ENCODE data around the gene SRGAP3. TPM values are rescaled to one million over a fixed set of nuclear protein-coding genes. Genes with fewer than 3 reads are reported as not detected.

The SRGAP3 gene
- total RNA-seq, 4 donors from 2014 or later: 14.7 to 58.9 (median 18.7) TPM

- Histone ChIP-seq H3K4me3 (replicated peaks in 1 of 3) (no peak overlapping the region), H3K27me3 (no peaks in the 10 kb centered on the region), H3K36me3 (no peaks in the 10 kb centered on the region), H3K9me3 (no peaks in the 10 kb centered on the region), H3K4me1 (peaks cover 0 to 9% of the 10 kb centered on the region in 2 donors), H3K27ac (no peak overlapping the region)
- WGBS, 2 donors: 78 to 84% methylated on average over 8 of the region's 8 CpGs
- intact Hi-C loops (cut with DNase I): no loop called here
- no peak for TF ChIP-seq CTCF (IDR thresholded peaks at IDR 0.05)
- no peak for DNase-seq
These were observed 31.5 kb downstream of the SRGAP3 start for GRCh38 chr3:9217784-9218513.

DNA sequence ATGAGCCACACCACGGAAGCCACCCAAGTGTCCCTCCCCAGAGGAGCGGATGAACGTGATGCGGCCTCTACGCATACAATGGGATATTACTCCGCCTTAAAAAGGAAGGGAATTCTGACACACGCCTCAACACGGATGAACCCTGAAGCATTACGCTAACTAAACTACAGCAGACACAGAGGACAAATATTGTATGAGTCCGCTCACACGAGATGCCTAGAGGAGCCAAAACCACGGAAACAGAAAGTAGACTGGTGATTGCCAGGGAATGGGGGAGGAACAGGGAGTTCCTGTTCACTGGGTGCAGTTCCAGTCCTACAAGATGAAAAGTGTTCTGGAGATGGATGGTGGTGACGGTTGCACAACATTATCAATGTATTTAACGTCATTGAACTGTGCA lies 32.7 kb downstream of the SRGAP3 start:
- WGBS, 2 donors: 92% methylated on average over 14 of the region's 14 CpGs

DNA sequence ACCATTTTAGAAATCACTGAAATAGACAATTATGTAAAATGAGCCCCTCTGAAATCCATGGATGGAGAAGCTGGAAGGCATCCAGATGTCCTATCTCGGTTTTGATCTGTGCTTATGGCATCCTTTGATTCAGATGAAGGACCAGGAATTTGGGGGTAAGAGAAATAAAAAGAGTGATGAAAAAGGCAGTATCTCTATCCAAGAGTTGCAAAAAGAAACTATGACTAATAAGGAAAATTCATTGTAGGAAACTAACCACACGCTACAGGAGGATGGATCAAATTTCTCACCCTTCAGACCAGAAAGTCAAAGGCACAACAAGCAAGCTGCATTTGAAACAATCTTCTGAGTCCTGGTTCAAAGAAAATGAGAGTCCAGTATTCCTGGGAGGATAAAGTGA lies 34.8 kb downstream of the SRGAP3 start:
- intact Hi-C loops (cut with DNase I): no loop called here
- DNase-seq: no peak
- Histone ChIP-seq H3K4me3 (replicated peaks in 1 of 3) (no peak overlapping the region), H3K36me3 (no peaks in the 10 kb centered on the region), H3K27me3 (no peaks in the 10 kb centered on the region), H3K9me3 (no peaks in the 10 kb centered on the region), H3K27ac (no peak overlapping the region), H3K4me1 (peaks cover 0 to 9% of the 10 kb centered on the region in 2 donors)
- WGBS, 2 donors: 33 to 36% methylated on average over 2 of the region's 2 CpGs
- no peak for TF ChIP-seq CTCF (IDR thresholded peaks at IDR 0.05)

More for the DNA sequence above, 32.7 kb downstream of the SRGAP3 start:
- no peak overlapping the region for H3K27ac ChIP-seq
- H3K9me3 ChIP-seq: no peaks in the 10 kb centered on the region
- no peaks in the 10 kb centered on the region for H3K27me3 ChIP-seq
- H3K4me3 ChIP-seq (replicated peaks in 1 of 3): no peak overlapping the region
- TF ChIP-seq CTCF (IDR thresholded peaks at IDR 0.05) (no peak), POLR2A (IDR thresholded peaks at IDR 0.05) (no peak)
- intact Hi-C loops (cut with DNase I): no loop called here
- H3K4me1 ChIP-seq: peaks cover 0 to 9% of the 10 kb centered on the region in 2 donors
- no peak for DNase-seq
- H3K36me3 ChIP-seq: no peaks in the 10 kb centered on the region

GRCh38 chr3:9214185-9214584 lies 35.3 kb downstream of the SRGAP3 start:
- TF ChIP-seq CTCF (IDR thresholded peaks at IDR 0.05) (no peak), POLR2A (IDR thresholded peaks at IDR 0.05) (no peak)
- Histone ChIP-seq H3K27me3 (no peaks in the 10 kb centered on the region), H3K4me3 (replicated peaks in 1 of 3) (no peak overlapping the region), H3K9me3 (no peaks in the 10 kb centered on the region), H3K36me3 (no peaks in the 10 kb centered on the region), H3K4me1 (peaks cover 0 to 9% of the 10 kb centered on the region in 2 donors), H3K27ac (no peak overlapping the region)
- WGBS, 2 donors: 75 to 92% methylated on average over 3 of the region's 3 CpGs
- no peak for DNase-seq
- intact Hi-C loops (cut with DNase I): no loop called here

DNA sequence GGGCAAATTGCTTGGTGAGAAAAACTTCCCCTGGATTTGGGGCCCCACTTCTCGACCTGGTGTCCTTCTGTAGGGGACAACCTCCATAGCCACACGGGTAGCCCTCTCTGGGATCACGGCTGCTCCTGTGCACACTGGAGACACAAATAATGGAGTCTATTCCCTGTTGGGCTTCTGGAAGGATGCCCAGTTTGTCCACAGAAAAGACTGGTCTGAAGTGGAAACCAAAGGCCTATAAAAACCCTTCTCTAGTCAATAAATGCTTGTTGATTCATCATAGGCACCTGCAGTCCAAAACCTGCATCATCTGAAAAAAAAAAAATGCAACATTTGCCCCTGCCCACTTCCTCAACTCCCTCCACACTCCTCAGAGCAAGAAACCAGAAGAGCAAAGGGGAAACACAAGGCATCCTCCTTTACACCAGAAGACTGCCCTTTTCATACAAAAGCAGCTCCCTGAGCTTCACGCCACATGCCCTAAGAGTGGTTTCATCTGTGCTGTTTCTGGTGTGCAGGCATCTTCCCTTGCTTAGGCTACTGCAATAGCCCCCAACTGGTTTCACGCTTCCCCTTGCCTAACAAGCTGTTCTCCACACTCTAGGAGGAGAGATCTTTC lies 36.3 kb downstream of the SRGAP3 start:
- 82 to 87% methylated on average over 4 to 5 of the region's 5 CpGs for WGBS, 2 donors
- no peaks in the 10 kb centered on the region for H3K27me3 ChIP-seq
- H3K9me3 ChIP-seq: no peaks in the 10 kb centered on the region
- no peaks in the 10 kb centered on the region for H3K36me3 ChIP-seq
- no peak overlapping the region for H3K27ac ChIP-seq
- intact Hi-C loops (cut with DNase I): no loop called here
- no peak for DNase-seq
- H3K4me1 ChIP-seq: peaks cover 0 to 9% of the 10 kb centered on the region in 2 donors
- H3K4me3 ChIP-seq (replicated peaks in 1 of 3): no peak overlapping the region
- TF ChIP-seq POLR2A (IDR thresholded peaks at IDR 0.05): no peak
